Measurements from ENCODE around the gene ANGPTL4. TPM values are rescaled to one million over a fixed set of nuclear protein-coding genes. Genes with fewer than 3 reads are reported as not detected.
A peak's percentile ranks its signal among the peaks of the same experiment; 100 is the strongest.

The ANGPTL4 gene
- polyA plus RNA-seq, 2 of the 4 experiments (the other 2 are of a cell fraction): 12.3 to 30.8 TPM

DNA sequence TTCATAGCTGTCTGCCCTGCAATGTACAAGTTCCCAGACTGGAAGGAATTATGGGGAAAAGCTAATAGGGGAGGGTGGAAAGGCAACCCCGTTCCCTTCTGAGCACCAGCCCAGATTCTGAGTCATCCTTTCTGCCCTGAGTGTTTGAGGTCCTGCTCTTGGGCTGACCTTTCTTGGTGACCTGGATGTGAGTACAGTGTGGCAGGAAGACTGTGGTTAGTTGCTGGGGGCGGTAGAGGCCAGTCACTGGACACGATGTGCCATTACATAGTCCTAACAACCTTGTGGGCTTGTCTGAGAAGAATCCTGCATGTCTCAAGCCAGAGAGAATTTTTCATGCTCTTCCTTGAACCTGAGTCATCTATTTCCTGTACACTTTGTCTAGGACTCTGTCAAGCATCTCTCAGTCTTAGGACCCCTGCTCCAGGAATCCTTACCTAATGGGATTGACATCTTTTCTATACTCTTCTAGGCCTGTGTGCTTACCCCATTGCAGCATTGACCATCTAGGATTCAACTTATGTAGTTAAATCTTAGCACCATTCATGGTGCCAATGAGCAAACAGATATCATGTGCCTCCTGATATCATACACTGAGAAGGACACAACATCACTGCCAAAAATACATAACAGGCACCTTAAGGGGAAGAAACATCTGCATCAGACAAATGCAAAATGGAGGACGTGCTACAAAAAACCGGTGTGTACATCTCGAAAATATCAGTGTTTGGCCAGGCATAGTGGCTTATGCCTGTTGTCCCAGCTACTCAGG lies 8.1 kb upstream of the ANGPTL4 start (continued):
- TF ChIP-seq HOXA7 (CRISPR knock-in tag; IDR thresholded peaks at IDR 0.05): no peak
- no peak for TF ChIP-seq CBX8 (IDR thresholded peaks at IDR 0.05)
- TF ChIP-seq, protein P1, sequence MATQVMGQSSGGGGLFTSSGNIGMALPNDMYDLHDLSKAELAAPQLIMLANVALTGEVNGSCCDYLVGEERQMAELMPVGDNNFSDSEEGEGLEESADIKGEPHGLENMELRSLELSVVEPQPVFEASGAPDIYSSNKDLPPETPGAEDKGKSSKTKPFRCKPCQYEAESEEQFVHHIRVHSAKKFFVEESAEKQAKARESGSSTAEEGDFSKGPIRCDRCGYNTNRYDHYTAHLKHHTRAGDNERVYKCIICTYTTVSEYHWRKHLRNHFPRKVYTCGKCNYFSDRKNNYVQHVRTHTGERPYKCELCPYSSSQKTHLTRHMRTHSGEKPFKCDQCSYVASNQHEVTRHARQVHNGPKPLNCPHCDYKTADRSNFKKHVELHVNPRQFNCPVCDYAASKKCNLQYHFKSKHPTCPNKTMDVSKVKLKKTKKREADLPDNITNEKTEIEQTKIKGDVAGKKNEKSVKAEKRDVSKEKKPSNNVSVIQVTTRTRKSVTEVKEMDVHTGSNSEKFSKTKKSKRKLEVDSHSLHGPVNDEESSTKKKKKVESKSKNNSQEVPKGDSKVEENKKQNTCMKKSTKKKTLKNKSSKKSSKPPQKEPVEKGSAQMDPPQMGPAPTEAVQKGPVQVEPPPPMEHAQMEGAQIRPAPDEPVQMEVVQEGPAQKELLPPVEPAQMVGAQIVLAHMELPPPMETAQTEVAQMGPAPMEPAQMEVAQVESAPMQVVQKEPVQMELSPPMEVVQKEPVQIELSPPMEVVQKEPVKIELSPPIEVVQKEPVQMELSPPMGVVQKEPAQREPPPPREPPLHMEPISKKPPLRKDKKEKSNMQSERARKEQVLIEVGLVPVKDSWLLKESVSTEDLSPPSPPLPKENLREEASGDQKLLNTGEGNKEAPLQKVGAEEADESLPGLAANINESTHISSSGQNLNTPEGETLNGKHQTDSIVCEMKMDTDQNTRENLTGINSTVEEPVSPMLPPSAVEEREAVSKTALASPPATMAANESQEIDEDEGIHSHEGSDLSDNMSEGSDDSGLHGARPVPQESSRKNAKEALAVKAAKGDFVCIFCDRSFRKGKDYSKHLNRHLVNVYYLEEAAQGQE (IDR thresholded peaks at IDR 0.05): no peak
- no peak for TF ChIP-seq NPAS2 (CRISPR knock-in tag; IDR thresholded peaks at IDR 0.05; ENCODE audit: borderline replicate concordance)
- TF ChIP-seq, protein P2, sequence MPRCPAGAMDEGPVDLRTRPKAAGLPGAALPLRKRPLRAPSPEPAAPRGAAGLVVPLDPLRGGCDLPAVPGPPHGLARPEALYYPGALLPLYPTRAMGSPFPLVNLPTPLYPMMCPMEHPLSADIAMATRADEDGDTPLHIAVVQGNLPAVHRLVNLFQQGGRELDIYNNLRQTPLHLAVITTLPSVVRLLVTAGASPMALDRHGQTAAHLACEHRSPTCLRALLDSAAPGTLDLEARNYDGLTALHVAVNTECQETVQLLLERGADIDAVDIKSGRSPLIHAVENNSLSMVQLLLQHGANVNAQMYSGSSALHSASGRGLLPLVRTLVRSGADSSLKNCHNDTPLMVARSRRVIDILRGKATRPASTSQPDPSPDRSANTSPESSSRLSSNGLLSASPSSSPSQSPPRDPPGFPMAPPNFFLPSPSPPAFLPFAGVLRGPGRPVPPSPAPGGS (IDR thresholded peaks at IDR 0.05): no peak
- no peak for TF ChIP-seq CHD4 (IDR thresholded peaks at IDR 0.05; ENCODE audit: borderline replicate concordance)
- TF ChIP-seq JUNB (IDR thresholded peaks at IDR 0.05): peak; percentile 45; the same call in 1 of the 2 replicates
- no peak for TF ChIP-seq HDAC2 (IDR thresholded peaks at IDR 0.05)

DNA sequence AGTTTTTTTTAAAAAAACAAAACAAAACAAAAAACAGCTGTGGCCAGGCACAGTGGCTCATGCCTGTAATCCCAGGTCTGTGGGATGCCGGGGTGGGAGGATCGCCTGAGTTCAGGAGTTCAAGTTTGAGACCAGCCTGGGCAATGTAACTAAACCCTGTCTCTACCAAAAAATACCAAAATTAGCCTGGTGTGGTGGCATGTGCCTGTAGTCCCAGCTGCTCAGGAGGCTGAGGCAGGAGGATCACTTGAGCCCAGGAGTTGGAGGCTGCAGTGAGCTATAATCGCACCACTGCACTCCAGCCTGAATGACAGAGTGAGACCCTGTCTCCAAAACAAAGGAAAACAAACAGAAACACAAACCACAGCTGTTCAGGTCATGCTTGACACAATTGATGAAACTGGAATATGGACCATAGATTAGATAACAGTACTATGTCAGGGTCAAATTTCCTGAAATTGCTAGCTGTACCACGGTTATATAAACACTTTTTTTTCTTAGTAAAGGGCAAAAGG lies 6.9 kb upstream of the ANGPTL4 start:
- ChIA-PET CTCF (interaction anchor here (0.7 to 1.5 kb wide), 3 partner anchors 10 to 40 kb away, joined by 3 read pairs; no protein-coding TSS in a partner anchor), POLR2A (no interaction called here)
- Histone ChIP-seq H3K9me3 (no peaks in the 10 kb centered on the region), H3K4me3 (no peak overlapping the region), H3K4me1 (peaks cover 56% of the 10 kb centered on the region), H3K27ac (peak overlapping the region; percentile 90 to 91; a peak in 5 of 6 replicates), H3K4me2 (no peak overlapping the region)
- no peak for ATAC-seq
- DNase-seq (ENCODE audit: low read depth in 1 of 2, low spot score in 1 of 2): no peak
- TF ChIP-seq CHD2 (IDR thresholded peaks at IDR 0.05; ENCODE audit: low read length, partially characterized antibody): no peak
- 78% methylated on average over 4 of the region's 4 CpGs for WGBS (ENCODE audit: missing lambda C conversion rate)
- FAIRE-seq: no peak

DNA sequence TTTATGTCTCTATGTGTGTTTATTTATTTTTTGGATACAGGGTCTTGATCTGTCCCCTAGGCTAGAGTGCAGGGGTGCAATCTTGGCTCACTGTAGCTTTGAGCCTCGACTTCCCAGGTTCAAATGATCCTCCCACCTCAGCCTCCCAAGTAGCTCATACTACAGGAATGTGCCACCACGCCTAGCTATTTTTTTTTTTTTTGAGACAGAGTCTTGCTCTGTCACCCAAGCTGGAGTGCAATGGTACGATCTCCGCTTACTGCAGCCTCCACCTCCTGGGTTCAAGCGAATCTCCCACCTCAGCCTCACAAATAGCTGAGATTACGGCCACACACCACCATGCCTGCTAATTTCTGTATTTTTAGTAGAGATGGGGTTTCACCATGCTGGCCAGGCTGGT lies 5.0 kb upstream of the ANGPTL4 start:
- TF ChIP-seq ZFP36 (IDR thresholded peaks at IDR 0.05; ENCODE audit: borderline replicate concordance, partially characterized antibody): no peak
- no peak for TF ChIP-seq ZSCAN20 (CRISPR knock-in tag; IDR thresholded peaks at IDR 0.05)
- no peak for TF ChIP-seq ZC3H11A (IDR thresholded peaks at IDR 0.05)
- no peak for TF ChIP-seq GATA3 (IDR thresholded peaks at IDR 0.05; ENCODE audit: borderline replicate concordance)
- TF ChIP-seq, protein P3, sequence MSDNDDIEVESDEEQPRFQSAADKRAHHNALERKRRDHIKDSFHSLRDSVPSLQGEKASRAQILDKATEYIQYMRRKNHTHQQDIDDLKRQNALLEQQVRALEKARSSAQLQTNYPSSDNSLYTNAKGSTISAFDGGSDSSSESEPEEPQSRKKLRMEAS (IDR thresholded peaks at IDR 0.05): no peak
- TF ChIP-seq, protein P1 (IDR thresholded peaks at IDR 0.05): no peak
- Histone ChIP-seq H3K9me3 (no peaks in the 10 kb centered on the region), H3K4me3 (no peak overlapping the region), H3K27ac (peak overlapping the region; percentile 48 to 76; a peak in 3 of 6 replicates), H3K4me2 (no peak overlapping the region), H3K4me1 (peaks cover 61% of the 10 kb centered on the region)
- DNase-seq (ENCODE audit: low read depth in 1 of 2, low spot score in 1 of 2): no peak
- ATAC-seq: no peak
- ChIA-PET CTCF (interaction anchor here (0.8 to 1.3 kb wide), 2 partner anchors 11 to 38 kb away, joined by 3 read pairs; no protein-coding TSS in a partner anchor), POLR2A (no interaction called here)
- 75% methylated on average over 6 of the region's 6 CpGs for WGBS (ENCODE audit: missing lambda C conversion rate)
- no peak for FAIRE-seq

Measured in A549 (cell line).